A549 (cell line): Measurements from ENCODE around the gene TACC2. TPM values are rescaled to one million over a fixed set of nuclear protein-coding genes. Genes with fewer than 3 reads are reported as not detected.

ENCODE experiments used
- ATAC-seq, 2 experiments: fragments of 200-7000 bp in 1 of 2; fragments of >200 bp in 1 of 2; cut with Nextera tagmentation in 1 of 2; cut with Tn5 transposase in 1 of 2; 3 replicates each; pipeline versions ENCODE4 v1.8.0 to v1.9.1; 2018 to 2020; ENCODE audit warnings: mild to moderate bottlenecking in 1 of 2, moderate library complexity in 1 of 2
- CTCF ChIA-PET: fragments of 300-600 bp; sonication (Branson Sonifier 250); formaldehyde crosslinking; extraction: SDS; loops from one replicate; lab custom pipeline; 2021; ENCODE audit warnings: antibody characterized with exemption, inconsistent platforms; lab: Yijun Ruan, JAX
- POLR2A ChIA-PET: fragments of 350-600 bp; formaldehyde crosslinking; extraction: SDS; loops from one replicate; lab custom pipeline; 2021; ENCODE audit warnings: antibody characterized with exemption, inconsistent platforms; lab: Yijun Ruan, JAX
- DNase-seq, 2 experiments: peaks; one replicate each; pipeline versions ENCODE4 v3.0.0 to v3.0.0-alpha.2; 2011 to 2016; ENCODE audit warnings: low read depth in 1 of 2, low spot score in 1 of 2
- FAIRE-seq: peaks from 2 replicates; lab custom pipeline; 2011; peaks lifted over from hg19 to GRCh38; lab: Jason Lieb, UNC
- H3K27ac ChIP-seq, 2 experiments: fragments of >200 bp; sonication (Bioruptor Twin); formaldehyde crosslinking; 3 replicates each; pipeline ENCODE4 v1.5.1; 2016 to 2017
- H3K4me1 ChIP-seq: fragments of >200 bp; sonication (Bioruptor Twin); formaldehyde crosslinking; 3 replicates; pipeline ENCODE4 v1.6.1; 2016
- H3K4me2 ChIP-seq: fragments of >200 bp; sonication (Bioruptor Twin); formaldehyde crosslinking; 3 replicates; pipeline ENCODE4 v1.6.1; 2016
- H3K4me3 ChIP-seq: fragments of >200 bp; sonication (Bioruptor Twin); formaldehyde crosslinking; 3 replicates; pipeline ENCODE4 v1.5.1; 2016
- H3K9me3 ChIP-seq: fragments of >200 bp; sonication (Bioruptor Twin); formaldehyde crosslinking; 3 replicates; pipeline ENCODE4 v1.6.1; 2016
- BHLHE40 ChIP-seq: IDR thresholded peaks from 2 replicates; pipeline ENCODE4 v1.6.1; 2012; ENCODE audit warnings: low read depth, low read length, inconsistent platforms
- CBX8 ChIP-seq: fragments of 200-600 bp; sonication (generic); IDR thresholded peaks from 2 replicates; pipeline ENCODE4 v1.6.1; 2016
- CEBPB ChIP-seq, 2 experiments: fragments of >200 bp in 1 of 2; sonication (Bioruptor Twin) in 1 of 2; formaldehyde crosslinking in 1 of 2; IDR thresholded peaks; 2 replicates each; pipeline ENCODE4 v1.6.1; 2012 to 2016
- CHD2 ChIP-seq: fragments of 150-350 bp; IDR thresholded peaks from 2 replicates; pipeline ENCODE4 v1.6.1; 2014; ENCODE audit warnings: low read length; ENCODE audit not compliant: partially characterized antibody
- CHD4 ChIP-seq: fragments of 200-600 bp; sonication (generic); IDR thresholded peaks from 2 replicates; pipeline ENCODE4 v1.6.1; 2016; ENCODE audit warnings: antibody characterized with exemption, mild to moderate bottlenecking, borderline replicate concordance
- EHF ChIP-seq: fragments of 250-450 bp; sonication (Bioruptor Pico); IDR thresholded peaks from 2 replicates; pipeline ENCODE4 v1.5.0; 2020; ENCODE audit warnings: mild to moderate bottlenecking
- EHMT2 ChIP-seq: fragments of 200-600 bp; sonication (generic); IDR thresholded peaks from 2 replicates; pipeline ENCODE4 v1.6.1; 2016; ENCODE audit warnings: antibody characterized with exemption, low read depth, mild to moderate bottlenecking, moderate library complexity
- FOSL2 ChIP-seq, 2 experiments: fragments of 450-650 bp in 1 of 2; fragments of >200 bp in 1 of 2; sonication (Bioruptor Twin) in 1 of 2; formaldehyde crosslinking; IDR thresholded peaks; 2 replicates each; pipeline versions ENCODE4 v1.5.0 to v1.6.1; 2016 to 2020; ENCODE audit warnings: mild to moderate bottlenecking in 1 of 2, moderate library complexity in 1 of 2
- GATA3 ChIP-seq: IDR thresholded peaks from 2 replicates; pipeline ENCODE4 v1.6.1; 2012; ENCODE audit warnings: borderline replicate concordance
- HDAC2 ChIP-seq: fragments of 200-600 bp; sonication (generic); IDR thresholded peaks from 2 replicates; pipeline ENCODE4 v1.6.1; 2016
- HOXA7 ChIP-seq: fragments of 250-450 bp; sonication (Bioruptor Pico); IDR thresholded peaks from 2 replicates; pipeline ENCODE4 v1.5.0; 2020; ENCODE audit warnings: mild to moderate bottlenecking, moderate library complexity
- HOXB13 ChIP-seq: fragments of 250-450 bp; sonication (Bioruptor Pico); IDR thresholded peaks from 2 replicates; pipeline ENCODE4 v1.5.0; 2020; ENCODE audit warnings: low read depth, mild to moderate bottlenecking, moderate library complexity
- HOXB5 ChIP-seq: fragments of 250-450 bp; sonication (Bioruptor Pico); IDR thresholded peaks from 2 replicates; pipeline ENCODE4 v1.5.0; 2020; ENCODE audit warnings: mild to moderate bottlenecking, moderate library complexity
- JUN ChIP-seq, 2 experiments: fragments of >200 bp; sonication (Bioruptor Twin); formaldehyde crosslinking; IDR thresholded peaks; 2 replicates in 1 of 2; 3 replicates in 1 of 2; pipeline ENCODE4 v1.6.1; 2016 to 2017
- NR3C1 ChIP-seq: fragments of >200 bp; sonication (Bioruptor Twin); formaldehyde crosslinking; IDR thresholded peaks from 3 replicates; pipeline ENCODE4 v1.6.1; 2017
- PHF8 ChIP-seq: fragments of 200-600 bp; sonication (generic); IDR thresholded peaks from 2 replicates; pipeline ENCODE4 v1.6.1; 2016; ENCODE audit warnings: low read depth, mild to moderate bottlenecking, antibody characterized with exemption, moderate library complexity, borderline replicate concordance
- POLR2AphosphoS2 ChIP-seq: conservative IDR thresholded peaks from 2 replicates; pipeline ENCODE4 v1.6.1; 2012; ENCODE audit warnings: low read length, improper control_type of control experiment, inconsistent platforms
- RFX5 ChIP-seq: fragments of 450-650 bp; IDR thresholded peaks from 2 replicates; pipeline ENCODE4 v1.7.1; 2014; ENCODE audit warnings: antibody characterized with exemption, mild to moderate bottlenecking, moderate library complexity
- RNF2 ChIP-seq: fragments of 200-600 bp; sonication (generic); IDR thresholded peaks from 2 replicates; pipeline ENCODE4 v1.6.1; 2016; ENCODE audit warnings: low read depth, mild to moderate bottlenecking, antibody characterized with exemption, moderate library complexity, borderline replicate concordance
- SMC3 ChIP-seq: fragments of >200 bp; sonication (Bioruptor Twin); formaldehyde crosslinking; IDR thresholded peaks from 3 replicates; pipeline ENCODE4 v1.6.1; 2018; ENCODE audit warnings: inconsistent platforms
- TFCP2L1 ChIP-seq: fragments of 250-450 bp; sonication (Bioruptor Pico); IDR thresholded peaks from 2 replicates; pipeline ENCODE4 v1.5.0; 2021; ENCODE audit warnings: mild to moderate bottlenecking
- ZFP36 ChIP-seq: fragments of 450-650 bp; IDR thresholded peaks from 2 replicates; pipeline ENCODE4 v1.6.1; 2014; ENCODE audit warnings: borderline replicate concordance; ENCODE audit not compliant: partially characterized antibody
- ZNF302 ChIP-seq: fragments of 250-450 bp; sonication (Bioruptor Pico); IDR thresholded peaks from 2 replicates; pipeline ENCODE4 v1.9.0; 2021; ENCODE audit warnings: inconsistent platforms, mild to moderate bottlenecking, moderate library complexity
- ZSCAN20 ChIP-seq: fragments of 250-450 bp; sonication (Bioruptor Pico); IDR thresholded peaks from 2 replicates; pipeline ENCODE4 v1.8.0; 2022; ENCODE audit warnings: mild to moderate bottlenecking, moderate library complexity
- WGBS: methylation state at CpG from one replicate; pipeline ENCODE4 v1.1.6; 2017; ENCODE audit errors: missing lambda C conversion rate; 5-methylcytosine and 5-hydroxymethylcytosine counted together
- polyA plus RNA-seq, 4 experiments: library from polyadenylated mRNA; depleted of rRNA in 3 of 4; stranded (reverse); fragments of >200 nt; fragmentation: RNase III in 1 of 4; extraction: RNeasy Plus Mini Kit Qiagen cat#74134 plus additional on column Dnase treatment in 1 of 4; gene quantifications; 2 replicates in 3 of 4; 3 replicates in 1 of 4; pipeline ENCODE4 v1.2.3, GENCODE V29; 2011 to 2017
- TF ChIP-seq, protein P1 (sequence below): IDR thresholded peaks from 2 replicates; pipeline ENCODE4 v1.6.1; 2012; ENCODE audit warnings: low read depth, borderline replicate concordance
- TF ChIP-seq, protein P2 (sequence below): fragments of 200-600 bp; sonication (generic); IDR thresholded peaks from 2 replicates; pipeline ENCODE4 v1.6.1; 2016; ENCODE audit warnings: antibody characterized with exemption, mild to moderate bottlenecking, moderate library complexity

TACC2 gene
- polyA plus RNA-seq, 2 of the 4 experiments (the other 2 are of a cell fraction): 83.3 to 128 TPM

DNA sequence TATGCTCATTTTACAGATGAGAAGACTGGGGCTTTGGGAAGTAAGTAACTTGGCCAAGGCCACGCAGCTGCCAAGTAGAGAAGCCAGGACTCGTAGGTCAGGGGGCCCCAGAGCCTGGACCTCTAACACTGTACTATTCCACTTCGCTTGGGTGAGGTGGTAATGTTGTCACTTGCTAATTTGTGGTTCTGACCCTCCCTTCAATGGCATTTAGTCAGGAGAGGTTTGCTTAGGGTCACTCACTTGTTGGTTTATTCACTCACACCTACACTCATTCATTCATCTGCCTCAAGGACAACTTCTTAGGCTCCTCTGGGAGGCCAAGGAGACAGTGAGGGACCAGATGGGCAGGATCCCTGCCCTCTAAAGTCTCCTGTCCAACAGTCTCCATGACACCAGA is 303.4 kb downstream of the TACC2 start (continued):
- TF ChIP-seq HOXB5 (CRISPR knock-in tag) (no peak), RNF2 (no peak), HDAC2 (no peak), CHD4 (no peak), POLR2AphosphoS2 (no peak), ZNF302 (no peak), GATA3 (no peak), PHF8 (no peak)

DNA sequence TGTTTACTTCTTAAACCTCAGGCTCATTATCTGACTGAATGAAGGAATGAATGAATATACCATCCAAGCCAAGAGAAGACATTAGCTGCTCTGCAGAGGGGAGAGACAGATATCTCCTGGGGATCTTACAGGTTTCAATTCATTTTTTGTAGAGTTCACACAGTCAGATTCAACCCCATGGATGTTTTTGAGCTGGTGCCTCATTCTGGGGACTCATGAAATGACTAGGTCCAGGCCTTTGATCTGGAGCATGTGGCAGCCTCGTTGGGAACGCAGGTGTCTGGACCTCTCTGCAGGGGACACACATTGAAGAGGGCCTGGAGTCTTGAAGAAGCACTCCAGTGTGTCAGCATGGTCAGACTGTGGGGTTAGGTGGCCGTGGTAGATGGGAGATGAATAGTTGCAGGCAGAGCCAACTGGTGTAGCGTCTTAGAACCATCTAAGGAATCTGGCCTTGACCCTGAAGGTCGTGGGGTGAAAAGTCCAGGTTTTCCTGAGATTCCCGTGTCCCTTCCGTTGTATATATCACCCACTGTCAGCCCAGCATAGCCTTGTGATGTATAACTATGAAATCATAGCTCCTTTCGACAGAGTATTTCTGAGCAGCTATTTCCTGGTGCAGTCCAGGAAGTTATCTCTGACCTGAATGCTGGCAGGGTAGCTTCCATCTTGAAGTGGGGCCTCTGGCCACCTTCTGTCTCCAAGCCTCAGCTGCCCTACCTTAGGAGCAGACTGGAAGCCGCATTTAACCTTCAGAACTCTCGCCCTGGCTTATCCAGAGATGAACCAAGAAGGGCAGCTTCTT is 304.4 kb downstream of the TACC2 start:
- WGBS: 75% methylated on average over 10 of the region's 10 CpGs
- POLR2A ChIA-PET: no interaction called here
- no peak for FAIRE-seq
- peak overlapping the region in 1 of 2 experiments; percentile 45; a peak in 2 of 6 replicates for H3K27ac ChIP-seq
- no peak for TF ChIP-seq HOXA7 (CRISPR knock-in tag)
- no peak for TF ChIP-seq CBX8
- TF ChIP-seq JUN (IDR thresholded peaks at IDR 0.05): no peak
- no peak for TF ChIP-seq FOSL2 (IDR thresholded peaks at IDR 0.05)
- TF ChIP-seq FOSL2 (CRISPR knock-in tag; IDR thresholded peaks at IDR 0.05): no peak
- ATAC-seq: peak in 1 of 2 experiments; percentile 17; a peak in 3 of 6 replicates
- no peak overlapping the region for H3K4me2 ChIP-seq
- H3K4me3 ChIP-seq: no peak overlapping the region
- CTCF ChIA-PET: interaction anchor here (0.9 to 7.6 kb wide), 8 partner anchors 9 to 273 kb away, joined by 3 to 145 read pairs (median 3); no protein-coding TSS in a partner anchor
- DNase-seq: peak in 1 of 2 experiments; percentile 21
- H3K4me1 ChIP-seq: peaks cover 11% of the 10 kb centered on the region
- H3K9me3 ChIP-seq: no peaks in the 10 kb centered on the region

DNA sequence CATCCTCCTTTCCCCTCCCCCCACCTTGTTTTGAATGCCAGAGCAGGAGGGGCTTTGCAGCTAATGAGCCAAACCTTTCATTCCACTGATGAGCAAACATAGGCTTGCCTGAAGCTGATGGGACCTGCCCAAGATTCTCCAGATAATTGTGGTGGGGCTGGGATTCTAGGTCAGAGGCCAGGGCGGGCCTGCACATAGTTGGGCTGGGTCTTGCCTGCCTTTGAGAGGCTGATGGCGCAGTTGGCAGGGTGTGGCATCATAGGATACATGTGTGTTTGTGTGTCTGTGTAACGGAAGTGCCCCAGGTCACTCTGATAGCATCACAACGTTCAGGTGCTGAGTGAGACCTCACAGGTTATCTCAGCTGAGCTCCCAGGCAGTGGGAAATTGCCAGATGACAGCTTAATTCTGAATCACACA is 305.0 kb downstream of the TACC2 start:
- no peak for FAIRE-seq
- POLR2A ChIA-PET: no interaction called here
- Histone ChIP-seq H3K4me2 (no peak overlapping the region), H3K4me3 (no peak overlapping the region), H3K9me3 (no peaks in the 10 kb centered on the region), H3K27ac (peak overlapping the region in 1 of 2 experiments; percentile 45; a peak in 2 of 6 replicates), H3K4me1 (peaks cover 11% of the 10 kb centered on the region)
- 61% methylated on average over 4 of the region's 4 CpGs for whole genome bisulfite sequencing
- no peak for ATAC-seq
- no peak for TF ChIP-seq HOXB13
- no peak for TF ChIP-seq GATA3
- TF ChIP-seq RFX5: no peak
- no peak for TF ChIP-seq CHD2
- no peak for TF ChIP-seq TFCP2L1 (CRISPR knock-in tag)
- TF ChIP-seq HDAC2: no peak
- TF ChIP-seq, protein P1, sequence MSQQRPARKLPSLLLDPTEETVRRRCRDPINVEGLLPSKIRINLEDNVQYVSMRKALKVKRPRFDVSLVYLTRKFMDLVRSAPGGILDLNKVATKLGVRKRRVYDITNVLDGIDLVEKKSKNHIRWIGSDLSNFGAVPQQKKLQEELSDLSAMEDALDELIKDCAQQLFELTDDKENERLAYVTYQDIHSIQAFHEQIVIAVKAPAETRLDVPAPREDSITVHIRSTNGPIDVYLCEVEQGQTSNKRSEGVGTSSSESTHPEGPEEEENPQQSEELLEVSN: no peak
- TF ChIP-seq NR3C1: no peak
- TF ChIP-seq CEBPB (IDR thresholded peaks at IDR 0.05): no peak
- TF ChIP-seq, protein P2, sequence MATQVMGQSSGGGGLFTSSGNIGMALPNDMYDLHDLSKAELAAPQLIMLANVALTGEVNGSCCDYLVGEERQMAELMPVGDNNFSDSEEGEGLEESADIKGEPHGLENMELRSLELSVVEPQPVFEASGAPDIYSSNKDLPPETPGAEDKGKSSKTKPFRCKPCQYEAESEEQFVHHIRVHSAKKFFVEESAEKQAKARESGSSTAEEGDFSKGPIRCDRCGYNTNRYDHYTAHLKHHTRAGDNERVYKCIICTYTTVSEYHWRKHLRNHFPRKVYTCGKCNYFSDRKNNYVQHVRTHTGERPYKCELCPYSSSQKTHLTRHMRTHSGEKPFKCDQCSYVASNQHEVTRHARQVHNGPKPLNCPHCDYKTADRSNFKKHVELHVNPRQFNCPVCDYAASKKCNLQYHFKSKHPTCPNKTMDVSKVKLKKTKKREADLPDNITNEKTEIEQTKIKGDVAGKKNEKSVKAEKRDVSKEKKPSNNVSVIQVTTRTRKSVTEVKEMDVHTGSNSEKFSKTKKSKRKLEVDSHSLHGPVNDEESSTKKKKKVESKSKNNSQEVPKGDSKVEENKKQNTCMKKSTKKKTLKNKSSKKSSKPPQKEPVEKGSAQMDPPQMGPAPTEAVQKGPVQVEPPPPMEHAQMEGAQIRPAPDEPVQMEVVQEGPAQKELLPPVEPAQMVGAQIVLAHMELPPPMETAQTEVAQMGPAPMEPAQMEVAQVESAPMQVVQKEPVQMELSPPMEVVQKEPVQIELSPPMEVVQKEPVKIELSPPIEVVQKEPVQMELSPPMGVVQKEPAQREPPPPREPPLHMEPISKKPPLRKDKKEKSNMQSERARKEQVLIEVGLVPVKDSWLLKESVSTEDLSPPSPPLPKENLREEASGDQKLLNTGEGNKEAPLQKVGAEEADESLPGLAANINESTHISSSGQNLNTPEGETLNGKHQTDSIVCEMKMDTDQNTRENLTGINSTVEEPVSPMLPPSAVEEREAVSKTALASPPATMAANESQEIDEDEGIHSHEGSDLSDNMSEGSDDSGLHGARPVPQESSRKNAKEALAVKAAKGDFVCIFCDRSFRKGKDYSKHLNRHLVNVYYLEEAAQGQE: no peak
- TF ChIP-seq BHLHE40: no peak
- no peak for TF ChIP-seq SMC3
- no peak for TF ChIP-seq HOXA7 (CRISPR knock-in tag)
- TF ChIP-seq ZNF302: no peak
- TF ChIP-seq ZFP36: no peak
- TF ChIP-seq RNF2: no peak
- no peak for TF ChIP-seq EHF
- TF ChIP-seq PHF8: no peak
- TF ChIP-seq ZSCAN20 (CRISPR knock-in tag): no peak
- TF ChIP-seq EHMT2: no peak
- CTCF ChIA-PET: interaction anchor here (0.9 to 7.6 kb wide), 9 partner anchors 10 to 272 kb away, joined by 3 to 145 read pairs (median 3); no protein-coding TSS in a partner anchor
- peak in 1 of 2 experiments; percentile 20 for DNase-seq
